CD4-positive, alpha-beta memory T cell (primary cell): ENCODE data around the gene GYS1. TPM values are rescaled to one million over a fixed set of nuclear protein-coding genes. Genes with fewer than 3 reads are reported as not detected.

ENCODE experiments used
- CTCF ChIA-PET: fragments of 350-600 bp; sonication (Branson Sonifier 250); formaldehyde crosslinking; loops from one replicate; lab custom pipeline; 2021; ENCODE audit warnings: inconsistent platforms; ENCODE audit not compliant: partially characterized antibody; lab: Charles Lee
- POLR2A ChIA-PET: fragments of 350-600 bp; sonication (Branson Sonifier 250); formaldehyde crosslinking; loops from one replicate; lab custom pipeline; 2021; ENCODE audit not compliant: partially characterized antibody; lab: Charles Lee
- DNase-seq, 5 donors: peaks; one replicate each; pipeline versions ENCODE4 v3.0.0 to v3.0.0-alpha.2; 2020 to 2022; ENCODE audit warnings: mixed read lengths in 1 of 5
- H3K27ac ChIP-seq: one replicate; pipeline ENCODE4 v1.7.0; 2013; ENCODE audit warnings: low read depth, low read length
- H3K27me3 ChIP-seq: 2 replicates; pipeline ENCODE4 v1.7.0; 2013; ENCODE audit warnings: mild to moderate bottlenecking, low read length, moderate library complexity; ENCODE audit not compliant: insufficient read depth
- H3K36me3 ChIP-seq: 2 replicates; pipeline ENCODE4 v1.7.0; 2013; ENCODE audit warnings: mild to moderate bottlenecking, low read length, moderate library complexity; ENCODE audit not compliant: insufficient read depth
- H3K4me1 ChIP-seq: 2 replicates; pipeline ENCODE4 v1.7.0; 2013; ENCODE audit warnings: mild to moderate bottlenecking, low read length, moderate library complexity; ENCODE audit not compliant: insufficient read depth
- H3K4me3 ChIP-seq, 2 donors: one replicate each; pipeline ENCODE4 v1.7.0; 2013; ENCODE audit warnings: low read length in 2 of 2, mild to moderate bottlenecking in 1 of 2
- H3K9me3 ChIP-seq, 2 donors: one replicate each; pipeline ENCODE4 v1.7.0; 2013; ENCODE audit warnings: low read length in 2 of 2, control low read depth in 1 of 2; ENCODE audit not compliant: control insufficient read depth in 1 of 2
- H3K27ac Mint-ChIP-seq, 7 donors: one replicate each; pipeline ENCODE4 v1.8.0; 2020 to 2021; ENCODE audit warnings: mixed read lengths in 7 of 7, mild to moderate bottlenecking in 6 of 7, inconsistent platforms in 3 of 7, moderate library complexity in 3 of 7
- H3K27me3 Mint-ChIP-seq, 2 donors: one replicate each; pipeline ENCODE4 v1.8.0; 2020 to 2021; ENCODE audit warnings: mixed read lengths in 2 of 2
- H3K36me3 Mint-ChIP-seq, 2 donors: one replicate each; pipeline ENCODE4 v1.8.0; 2020 to 2021; ENCODE audit warnings: mixed read lengths in 2 of 2, inconsistent platforms in 1 of 2, mild to moderate bottlenecking in 1 of 2
- H3K4me1 Mint-ChIP-seq, 4 donors: one replicate each; pipeline ENCODE4 v1.8.0; 2020 to 2021; ENCODE audit warnings: mixed read lengths in 4 of 4, mild to moderate bottlenecking in 1 of 4
- H3K4me3 Mint-ChIP-seq, 8 donors: one replicate each; pipeline ENCODE4 v1.8.0; 2020 to 2021; ENCODE audit warnings: mixed read lengths in 8 of 8, mild to moderate bottlenecking in 7 of 8, moderate library complexity in 6 of 8, inconsistent platforms in 3 of 8
- H3K9me3 Mint-ChIP-seq, 8 donors: one replicate each; pipeline ENCODE4 v1.8.0; 2020 to 2021; ENCODE audit warnings: mixed read lengths in 8 of 8, mild to moderate bottlenecking in 5 of 8, inconsistent platforms in 3 of 8, moderate library complexity in 1 of 8
- intact Hi-C: fragments of 100-400 bp; cut with micrococcal nuclease; formaldehyde crosslinking; loops from one replicate; pipeline ENCODE4 v1.15.1; 2023
- polyA plus RNA-seq, 2 donors: library from polyadenylated mRNA; unstranded; fragments of 300-500 nt; fragmentation: Illumina TruSeq; gene quantifications; one replicate each; pipeline ENCODE4 v1.2.3, GENCODE V29; 2021
- total RNA-seq, 2 experiments: library from RNA; stranded (reverse); gene quantifications; one replicate each; pipeline ENCODE4 v1.2.3, GENCODE V29; 2021

GYS1 gene
- total and polyA plus RNA-seq, 4 experiments from 2014 or later, result 30.6 to 56.4 (median 43.8) TPM

DNA sequence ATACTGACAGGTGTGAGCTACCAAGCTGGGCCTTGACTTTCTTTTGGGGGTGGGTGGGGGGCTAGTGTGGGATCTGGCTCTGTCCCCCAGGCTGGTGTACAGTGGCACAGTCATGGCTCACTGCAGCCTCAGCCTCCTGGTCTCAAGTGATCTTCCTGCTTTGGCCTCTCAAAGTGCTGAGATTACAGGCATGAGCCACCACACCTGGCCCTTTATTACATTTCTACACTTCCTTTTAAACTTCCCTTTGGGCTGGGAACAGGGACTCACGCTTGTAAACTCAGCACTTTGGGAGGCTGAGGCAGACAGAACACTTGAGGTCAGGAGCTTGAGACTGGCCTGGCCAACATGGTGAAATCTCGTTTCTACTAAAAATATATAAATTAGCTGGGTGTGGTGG lies 16.0 kb downstream of the GYS1 start:
- Mint-ChIP-seq H3K4me3 (no peak overlapping the region), H3K27me3 (no peaks in the 10 kb centered on the region), H3K27ac (no peak overlapping the region), H3K4me1 (peaks cover 0 to 6% (median 2%) of the 10 kb centered on the region in 4 donors), H3K9me3 (no peaks in the 10 kb centered on the region), H3K36me3 (peaks cover 17 to 32% of the 10 kb centered on the region in 2 donors)
- Histone ChIP-seq H3K27ac (no peak overlapping the region), H3K4me1 (no peaks in the 10 kb centered on the region), H3K36me3 (peaks cover 9% of the 10 kb centered on the region), H3K27me3 (no peaks in the 10 kb centered on the region), H3K9me3 (no peaks in the 10 kb centered on the region), H3K4me3 (no peak overlapping the region)
- no peak for DNase-seq
- ChIA-PET CTCF (interaction anchor here (1.0 to 2.8 kb wide), 5 partner anchors 8 to 135 kb away, joined by 3 to 19 read pairs (median 3); partner anchors contain the start of genes GYS1 and RUVBL2), POLR2A (interaction anchor here (1.2 to 5.9 kb wide), 2 partner anchors 10 to 16 kb away, joined by 5 to 47 read pairs; partner anchors contain the start of genes FTL, GYS1 and RUVBL2)
- intact Hi-C loops, result no loop called here

DNA sequence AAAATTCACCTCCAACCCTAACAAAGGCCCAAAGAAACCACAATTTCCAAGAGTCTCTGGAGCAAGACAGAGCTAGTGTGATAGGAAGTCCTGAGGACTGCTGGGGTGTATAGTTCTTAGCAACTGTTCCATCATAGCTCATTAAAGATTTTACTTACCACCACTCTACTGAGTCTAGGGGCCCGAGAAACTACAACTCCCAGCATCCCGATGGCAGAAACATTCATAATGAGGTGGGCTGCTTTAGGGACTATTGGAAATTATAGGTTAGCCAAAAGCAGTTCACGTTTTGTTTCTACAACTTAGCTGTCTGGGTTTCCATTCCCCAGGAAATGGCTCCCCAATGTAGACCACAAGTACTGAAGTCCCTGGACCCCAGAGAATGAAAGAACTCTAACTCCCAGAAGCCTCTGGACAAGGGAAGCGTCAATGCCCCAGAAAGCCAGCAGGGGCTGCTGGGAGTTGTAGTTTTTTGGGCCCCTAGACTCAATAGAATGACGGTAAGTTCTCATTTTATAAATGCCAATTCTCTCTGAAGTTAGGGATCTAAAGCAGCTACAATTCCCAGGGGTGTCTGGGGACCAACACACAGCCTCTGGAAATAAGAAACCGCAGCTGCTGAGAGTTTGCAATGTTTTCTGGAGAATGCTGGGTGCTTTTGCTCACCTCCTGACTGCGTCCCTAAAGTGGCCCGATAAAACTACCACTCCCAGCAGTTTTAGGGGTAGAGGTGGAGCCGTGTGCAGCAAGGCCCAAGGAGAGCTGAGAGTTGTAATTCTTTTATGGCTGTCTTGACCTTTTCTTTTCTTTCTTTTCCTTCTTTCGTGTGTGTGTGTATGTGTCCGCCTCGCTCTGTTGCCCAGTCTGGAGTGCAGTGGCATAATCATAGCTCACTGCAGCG lies 16.9 kb downstream of the GYS1 start:
- peak overlapping the region in 3 of 7 donors; percentile 35 to 44 (median 41) for H3K27ac Mint-ChIP-seq
- no peaks in the 10 kb centered on the region for H3K4me1 ChIP-seq
- peaks cover 15 to 27% of the 10 kb centered on the region in 2 donors for H3K36me3 Mint-ChIP-seq
- no peak overlapping the region for H3K4me3 Mint-ChIP-seq
- peak in 4 of 5 donors; percentile 42 to 54 (median 46) for DNase-seq
- H3K27ac ChIP-seq, result no peak overlapping the region
- H3K36me3 ChIP-seq, result peaks cover 9% of the 10 kb centered on the region
- no peak overlapping the region for H3K4me3 ChIP-seq
- POLR2A ChIA-PET, result interaction anchor here (0.6 to 5.9 kb wide), 3 partner anchors 9 to 17 kb away, joined by 3 to 47 read pairs (median 4); partner anchors contain the start of genes FTL, GYS1 and RUVBL2
- no peaks in the 10 kb centered on the region for H3K27me3 Mint-ChIP-seq
- H3K9me3 ChIP-seq, result no peaks in the 10 kb centered on the region
- H3K27me3 ChIP-seq, result no peaks in the 10 kb centered on the region
- H3K9me3 Mint-ChIP-seq, result no peaks in the 10 kb centered on the region
- intact Hi-C loops, result no loop called here
- H3K4me1 Mint-ChIP-seq, result peaks cover under 1 to 6% (median 2%) of the 10 kb centered on the region in 4 donors
- CTCF ChIA-PET, result interaction anchor here (0.8 to 2.8 kb wide), 4 partner anchors 8 to 134 kb away, joined by 3 to 19 read pairs (median 6); partner anchors contain the start of genes GYS1 and RUVBL2

DNA sequence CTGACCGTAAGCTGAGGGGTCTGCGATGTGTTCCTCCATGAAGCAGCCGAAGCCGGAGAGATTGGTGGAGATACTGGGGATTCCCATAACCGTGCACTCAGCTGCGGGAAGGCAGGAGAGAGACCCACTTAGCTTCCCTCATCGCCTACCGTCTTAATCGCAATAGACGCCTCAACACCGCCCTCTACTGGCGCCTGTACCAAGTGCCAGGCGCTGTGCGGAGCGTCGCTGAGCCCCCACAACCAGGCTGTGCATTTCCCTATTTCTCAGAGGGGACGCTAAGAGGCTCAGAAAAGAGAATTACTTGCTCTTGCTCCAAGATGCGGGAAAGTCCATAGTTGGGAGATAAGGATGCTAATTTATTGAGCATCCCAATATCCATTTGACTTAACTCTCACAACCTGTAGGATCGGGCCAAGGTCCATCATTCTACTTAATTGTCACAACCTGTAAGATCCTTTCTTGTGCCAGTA lies 22.1 kb downstream of the GYS1 start:
- ChIA-PET CTCF (interaction anchor here (0.6 to 5.7 kb wide), 30 partner anchors 9 to 607 kb away, joined by 3 to 71 read pairs (median 4); partner anchors contain the start of genes GYS1, HSD17B14, NUCB1 and RUVBL2), POLR2A (interaction anchor here (0.6 to 1.7 kb wide), 14 partner anchors 9 to 326 kb away, joined by 3 to 12 read pairs (median 4); partner anchors contain the start of genes BAX, CA11, GYS1 and HSD17B14)
- H3K27ac ChIP-seq, result no peak overlapping the region
- H3K4me1 ChIP-seq, result peaks cover 19% of the 10 kb centered on the region
- no peaks in the 10 kb centered on the region for H3K27me3 Mint-ChIP-seq
- H3K4me3 Mint-ChIP-seq, result peak overlapping the region in 1 of 8 donors; percentile 6
- H3K27ac Mint-ChIP-seq, result peak overlapping the region in 5 of 7 donors; percentile 27 to 80 (median 64)
- intact Hi-C loops, result loop anchor here (1.0 kb wide), 3 partner anchors 136 to 183 kb away; no protein-coding TSS in a partner anchor
- peak; percentile 67 to 77 (median 68) for DNase-seq
- H3K9me3 ChIP-seq, result no peaks in the 10 kb centered on the region
- no peaks in the 10 kb centered on the region for H3K27me3 ChIP-seq
- peaks cover 23 to 41% of the 10 kb centered on the region in 2 donors for H3K36me3 Mint-ChIP-seq
- H3K36me3 ChIP-seq, result peaks cover 26% of the 10 kb centered on the region
- no peaks in the 10 kb centered on the region for H3K9me3 Mint-ChIP-seq
- H3K4me1 Mint-ChIP-seq, result peaks cover 8 to 24% (median 17%) of the 10 kb centered on the region in 4 donors
- H3K4me3 ChIP-seq, result no peak overlapping the region

GRCh38 chr19:48970139-48970766 lies 22.9 kb downstream of the GYS1 start:
- peaks cover 26% of the 10 kb centered on the region for H3K36me3 ChIP-seq
- ChIA-PET CTCF (interaction anchor here (0.6 to 5.7 kb wide), 32 partner anchors 8 to 606 kb away, joined by 3 to 71 read pairs (median 4); partner anchors contain the start of genes GYS1, HSD17B14, NUCB1 and RUVBL2), POLR2A (interaction anchor here (0.5 to 1.7 kb wide), 15 partner anchors 8 to 325 kb away, joined by 3 to 12 read pairs (median 4); partner anchors contain the start of genes BAX, CA11, GYS1 and HSD17B14)
- no peaks in the 10 kb centered on the region for H3K27me3 ChIP-seq
- Mint-ChIP-seq H3K27me3 (no peaks in the 10 kb centered on the region), H3K36me3 (peaks cover 23 to 46% of the 10 kb centered on the region in 2 donors), H3K27ac (peak overlapping the region in 1 of 7 donors; percentile 48), H3K9me3 (no peaks in the 10 kb centered on the region), H3K4me3 (no peak overlapping the region), H3K4me1 (peaks cover 13 to 28% (median 21%) of the 10 kb centered on the region in 4 donors)
- H3K4me3 ChIP-seq, result no peak overlapping the region
- intact Hi-C loops, result no loop called here
- no peak for DNase-seq
- H3K9me3 ChIP-seq, result no peaks in the 10 kb centered on the region
- H3K27ac ChIP-seq, result no peak overlapping the region
- peaks cover 20% of the 10 kb centered on the region for H3K4me1 ChIP-seq

DNA sequence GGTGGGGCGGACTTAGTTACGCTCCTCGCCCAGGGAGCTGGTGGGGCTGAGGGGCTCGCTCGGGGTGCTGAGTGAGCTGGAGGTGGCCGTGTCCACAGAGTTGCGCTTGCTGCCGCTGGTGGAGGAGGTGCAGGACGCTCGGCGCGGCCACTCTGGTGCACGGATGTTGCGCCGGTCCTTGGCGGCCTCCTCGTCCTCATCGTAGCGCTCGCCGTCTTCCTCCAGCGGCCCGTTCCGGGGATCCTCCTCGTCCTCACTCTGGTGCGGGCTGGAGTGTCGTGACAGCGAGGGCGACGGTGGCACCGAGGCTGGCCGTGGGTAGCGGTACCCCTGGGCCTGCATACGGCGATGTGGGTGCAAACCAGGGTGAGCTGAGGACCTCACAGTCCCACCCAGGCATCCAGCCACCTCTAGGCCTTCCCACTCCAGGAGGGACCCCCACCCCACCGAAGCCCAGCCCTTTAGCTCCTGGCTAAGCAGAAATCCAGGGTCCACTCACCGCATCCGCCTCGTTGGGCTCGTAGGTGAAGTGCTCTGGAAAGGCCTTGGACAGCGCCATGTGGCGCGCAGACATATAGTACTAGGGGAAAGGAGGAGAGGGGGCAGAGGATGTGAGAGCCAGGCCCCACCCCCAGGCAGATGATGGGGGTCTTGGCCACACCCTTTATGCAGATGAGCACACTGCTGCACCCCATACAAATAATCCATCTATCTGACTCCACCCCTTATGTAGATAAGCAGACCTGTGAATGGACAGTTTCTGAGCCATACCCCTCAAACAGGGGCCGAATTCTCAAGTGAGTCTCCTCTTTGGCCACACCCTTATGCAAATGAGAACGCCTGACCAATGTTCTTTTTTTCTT lies 23.6 kb downstream of the GYS1 start:
- Mint-ChIP-seq H3K27ac (no peak overlapping the region), H3K27me3 (no peaks in the 10 kb centered on the region), H3K4me3 (no peak overlapping the region), H3K4me1 (peaks cover 15 to 36% (median 25%) of the 10 kb centered on the region in 4 donors), H3K36me3 (peaks cover 23 to 49% of the 10 kb centered on the region in 2 donors), H3K9me3 (no peaks in the 10 kb centered on the region)
- no peak overlapping the region for H3K27ac ChIP-seq
- H3K36me3 ChIP-seq, result peaks cover 26% of the 10 kb centered on the region
- DNase-seq, result no peak
- no peaks in the 10 kb centered on the region for H3K27me3 ChIP-seq
- no peaks in the 10 kb centered on the region for H3K9me3 ChIP-seq
- no peak overlapping the region for H3K4me3 ChIP-seq
- intact Hi-C loops, result loop anchor here (5.0 kb wide), 1 partner anchor 322 kb away; the partner anchor contains the start of gene CA11
- ChIA-PET CTCF (interaction anchor here (0.8 to 5.7 kb wide), 16 partner anchors 10 to 177 kb away, joined by 3 to 71 read pairs (median 4); partner anchors contain the start of genes GYS1, HSD17B14 and RUVBL2), POLR2A (interaction anchor here (0.5 to 1.7 kb wide), 5 partner anchors 23 to 255 kb away, joined by 3 to 12 read pairs (median 7); partner anchors contain the start of genes GYS1, PPP1R15A and RUVBL2)
- H3K4me1 ChIP-seq, result peaks cover 22% of the 10 kb centered on the region
